ENCODE results near the gene PTPRN2.
"Not testable (repeated sequence)": the region's sequence is repeated elsewhere in the genome, so short reads cannot be mapped to it uniquely, and the experiment has no call there.

PTPRN2 gene

GRCh38 chr7:157898261-157898660, 689.4 kb downstream of the PTPRN2 start:
- H3K4me3 ChIP-seq (ENCODE audit: low read length) = no peak overlapping the region
- no peak for TF ChIP-seq CTCF (conservative IDR thresholded peaks at IDR 0.05; ENCODE audit: low read length)
- DNase-seq (ENCODE audit: low read depth) = no peak

- no peak overlapping the region for H3K4me3 ChIP-seq (ENCODE audit: low read length)
- no peak for TF ChIP-seq CTCF (conservative IDR thresholded peaks at IDR 0.05; ENCODE audit: low read length)
- DNase-seq (ENCODE audit: low read depth) = no peak
These were observed 689.9 kb downstream of the PTPRN2 start for GRCh38 chr7:157897681-157898080.

- H3K4me3 ChIP-seq (ENCODE audit: low read length) = no peak overlapping the region
- TF ChIP-seq CTCF (conservative IDR thresholded peaks at IDR 0.05; ENCODE audit: low read length) = no peak
- DNase-seq (ENCODE audit: low read depth) = no peak
These were observed 690.7 kb downstream of the PTPRN2 start for GRCh38 chr7:157896774-157897555.

GRCh38 chr7:157896376-157896675, 691.3 kb downstream of the PTPRN2 start:
- not testable (repeated sequence) for DNase-seq (ENCODE audit: low read depth)

GRCh38 chr7:157895520-157896375, 691.9 kb downstream of the PTPRN2 start:
- DNase-seq (ENCODE audit: low read depth) = no peak
- TF ChIP-seq CTCF (conservative IDR thresholded peaks at IDR 0.05; ENCODE audit: low read length) = no peak
- H3K4me3 ChIP-seq (ENCODE audit: low read length) = no peak overlapping the region

More at GRCh38 chr7:157896376-157896675, 691.3 kb downstream of the PTPRN2 start:
- not testable (repeated sequence) for H3K4me3 ChIP-seq (ENCODE audit: low read length)

GRCh38 chr7:157895098-157895497, 692.5 kb downstream of the PTPRN2 start:
- not testable (repeated sequence) for H3K4me3 ChIP-seq (ENCODE audit: low read length); DNase-seq (ENCODE audit: low read depth)

GRCh38 chr7:157893535-157894044, 694.0 kb downstream of the PTPRN2 start:
- H3K4me3 ChIP-seq (ENCODE audit: low read length) = no peak overlapping the region
- no peak for DNase-seq (ENCODE audit: low read depth)
- no peak for TF ChIP-seq CTCF (conservative IDR thresholded peaks at IDR 0.05; ENCODE audit: low read length)

Data from AG10803 (cell line).